Measurements from ENCODE around the gene ATP6V1C2. TPM values are rescaled to one million over a fixed set of nuclear protein-coding genes. Genes with fewer than 3 reads are reported as not detected.

The ATP6V1C2 gene
- total and polyA plus RNA-seq, 9 of the 15 experiments (the other 6 are each of a cell fraction or from before 2014, with no cell fraction given): 0.01 to 0.31 (median 0.10) TPM; not detected in 4

GRCh38 chr2:10781746-10782145, 60.3 kb downstream of the ATP6V1C2 start:
- Histone ChIP-seq H2AFZ (ENCODE audit: low read depth, low read length) (no peak overlapping the region), H3K9me3 (replicated peaks; ENCODE audit: control insufficient read depth, insufficient read depth, low read depth, low read length) (no peaks in the 10 kb centered on the region), H4K20me1 (replicated peaks; ENCODE audit: control insufficient read depth, insufficient read depth, low read length) (peaks cover 12% of the 10 kb centered on the region), H3K27me3 (ENCODE audit: control insufficient read depth in 2 of 2, insufficient read depth in 2 of 2, low read length in 2 of 2) (no peaks in the 10 kb centered on the region), H3K4me3 (no peak overlapping the region), H3K4me2 (ENCODE audit: insufficient read depth, low read length) (no peak overlapping the region), H3K36me3 (ENCODE audit: control insufficient read depth, insufficient read depth, low read length) (peaks cover 73% of the 10 kb centered on the region), H3K9me1 (ENCODE audit: control insufficient read depth, insufficient read depth, low read length) (no peaks in the 10 kb centered on the region), H3K9ac (ENCODE audit: insufficient read depth in 1 of 2, low read depth in 2 of 2, low read length in 2 of 2) (no peak overlapping the region), H3K27ac (ENCODE audit: extremely low read depth, low read depth, low read length) (no peak overlapping the region), H3K79me2 (ENCODE audit: control insufficient read depth, insufficient read depth, low read length) (no peaks in the 10 kb centered on the region; the same call in 2 of the 3 replicates), H3K4me1 (replicated peaks in 1 of 2; ENCODE audit: control insufficient read depth in 2 of 2, insufficient read depth in 2 of 2, low read length in 2 of 2) (peaks cover 0 to 8% of the 10 kb centered on the region in 2 experiments; a peak in 1 of 5 replicates)
- ChIA-PET POLR2A (interaction anchor here (1.0 to 1.7 kb wide), 3 partner anchors 10 to 16 kb away, joined by 4 to 5 read pairs (median 4); no protein-coding TSS in a partner anchor), CTCF (ENCODE audit: low intra/inter-chr PET ratio) (no interaction called here)
- in situ Hi-C loops (cut with MboI): no loop called here
- no peak for FAIRE-seq
- intact Hi-C loops (cut with micrococcal nuclease): no loop called here
- DNase-seq (ENCODE audit: extremely low read depth in 1 of 4, low spot score in 3 of 4): no peak
- ATAC-seq: no peak
- no TSS peak for BruUV-seq (replicated peaks)
- TF ChIP-seq DMBX1 (CRISPR knock-in tag; IDR thresholded peaks at IDR 0.05; ENCODE audit: borderline replicate concordance) (no peak), E2F3 (CRISPR knock-in tag; IDR thresholded peaks at IDR 0.05) (no peak), NCOA1 (IDR thresholded peaks at IDR 0.05; ENCODE audit: low read depth) (no peak), NR0B1 (IDR thresholded peaks at IDR 0.05; ENCODE audit: partially characterized antibody) (no peak), CBX1 (IDR thresholded peaks at IDR 0.05; ENCODE audit: low read depth) (no peak), PTBP1 (IDR thresholded peaks at IDR 0.05; ENCODE audit: low read depth, low read length) (no peak), MCM5 (IDR thresholded peaks at IDR 0.05; ENCODE audit: low read depth) (no peak), ETS2 (tag; IDR thresholded peaks at IDR 0.05; ENCODE audit: borderline replicate concordance, poor library complexity, severe bottlenecking) (no peak), HES1 (IDR thresholded peaks at IDR 0.05; ENCODE audit: low read depth) (no peak), PYGO2 (tag; IDR thresholded peaks at IDR 0.05) (no peak), E2F4 (CRISPR knock-in tag; IDR thresholded peaks at IDR 0.05; ENCODE audit: low read depth) (no peak), ZNF445 (CRISPR knock-in tag; IDR thresholded peaks at IDR 0.05; ENCODE audit: low read depth) (no peak), PHF20 (IDR thresholded peaks at IDR 0.05; ENCODE audit: partially characterized antibody) (no peak)
- WGBS (ENCODE audit: insufficient coverage, low coverage, missing lambda C conversion rate): 95% methylated on average over 8 of the region's 8 CpGs

Data from K562 (cell line).